ENCODE data around the gene LMF1.

Gene LMF1

DNA sequence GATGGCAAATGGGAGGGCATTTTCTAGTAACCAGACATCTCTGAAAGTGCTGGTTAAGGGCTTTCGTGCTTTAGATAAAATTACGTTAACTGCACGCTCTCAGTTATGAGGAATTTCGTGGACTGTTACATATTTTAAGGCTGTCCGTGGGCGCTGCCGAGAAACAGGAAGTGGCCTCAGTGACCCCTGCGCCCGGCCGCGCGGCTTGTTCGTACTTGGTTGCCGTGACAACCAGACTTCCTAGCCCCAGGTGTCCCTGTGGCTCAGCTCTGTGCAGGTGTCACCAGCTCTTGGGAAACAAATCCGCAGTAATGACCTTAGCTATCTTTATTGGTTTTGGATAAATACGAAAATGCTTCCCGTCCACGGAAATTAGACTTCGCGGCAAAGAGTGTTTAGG lies 52.7 kb downstream of the LMF1 start:
- Histone ChIP-seq H3K4me2 (no peak overlapping the region), H3K79me2 (ENCODE audit: insufficient read depth, low read depth) (no peaks in the 10 kb centered on the region), H3K36me3 (ENCODE audit: insufficient read depth) (no peaks in the 10 kb centered on the region), H3K4me1 (ENCODE audit: low read depth, poor library complexity, severe bottlenecking) (no peaks in the 10 kb centered on the region), H3K27me3 (ENCODE audit: insufficient read depth, low read depth) (peaks cover 54% of the 10 kb centered on the region), H3K27ac (no peak overlapping the region), H2AFZ (ENCODE audit: low read depth) (no peak overlapping the region), H3K4me3 (IDR thresholded peaks at IDR 0.05; ENCODE audit: insufficient read depth, low read depth, low read length) (no peak overlapping the region), H3K9ac (no peak overlapping the region), H4K20me1 (ENCODE audit: insufficient read depth) (no peaks in the 10 kb centered on the region)
- TF ChIP-seq, protein P1, sequence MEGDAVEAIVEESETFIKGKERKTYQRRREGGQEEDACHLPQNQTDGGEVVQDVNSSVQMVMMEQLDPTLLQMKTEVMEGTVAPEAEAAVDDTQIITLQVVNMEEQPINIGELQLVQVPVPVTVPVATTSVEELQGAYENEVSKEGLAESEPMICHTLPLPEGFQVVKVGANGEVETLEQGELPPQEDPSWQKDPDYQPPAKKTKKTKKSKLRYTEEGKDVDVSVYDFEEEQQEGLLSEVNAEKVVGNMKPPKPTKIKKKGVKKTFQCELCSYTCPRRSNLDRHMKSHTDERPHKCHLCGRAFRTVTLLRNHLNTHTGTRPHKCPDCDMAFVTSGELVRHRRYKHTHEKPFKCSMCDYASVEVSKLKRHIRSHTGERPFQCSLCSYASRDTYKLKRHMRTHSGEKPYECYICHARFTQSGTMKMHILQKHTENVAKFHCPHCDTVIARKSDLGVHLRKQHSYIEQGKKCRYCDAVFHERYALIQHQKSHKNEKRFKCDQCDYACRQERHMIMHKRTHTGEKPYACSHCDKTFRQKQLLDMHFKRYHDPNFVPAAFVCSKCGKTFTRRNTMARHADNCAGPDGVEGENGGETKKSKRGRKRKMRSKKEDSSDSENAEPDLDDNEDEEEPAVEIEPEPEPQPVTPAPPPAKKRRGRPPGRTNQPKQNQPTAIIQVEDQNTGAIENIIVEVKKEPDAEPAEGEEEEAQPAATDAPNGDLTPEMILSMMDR (conservative IDR thresholded peaks at IDR 0.05; ENCODE audit: low read depth, low read length) = no peak

DNA sequence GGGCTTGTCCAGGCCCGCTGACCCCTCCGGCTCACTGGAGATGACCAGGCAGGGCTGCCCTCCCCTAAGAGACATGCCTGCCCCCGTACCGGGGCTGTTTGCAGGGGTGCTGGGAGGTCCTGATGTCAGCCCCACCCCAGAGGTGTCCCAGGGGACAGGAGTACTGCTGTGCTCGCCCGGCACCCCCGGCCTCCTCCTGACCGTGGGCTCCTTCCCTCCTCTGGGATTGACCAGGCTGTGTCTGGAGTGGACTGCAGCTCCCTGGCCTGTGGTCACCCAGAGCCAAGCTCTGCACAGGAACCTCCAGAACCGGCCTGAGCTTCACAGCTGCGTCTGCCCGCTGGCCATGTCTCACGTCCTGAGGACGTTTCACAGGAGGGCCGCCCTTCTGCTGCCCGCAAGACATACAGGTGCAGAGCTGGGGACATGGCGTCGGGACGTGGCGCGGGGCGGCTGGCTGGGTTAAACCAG lies 53.2 kb downstream of the LMF1 start:
- H3K9ac ChIP-seq = no peak overlapping the region
- no peak overlapping the region for H3K27ac ChIP-seq
- H3K79me2 ChIP-seq (ENCODE audit: insufficient read depth, low read depth) = no peaks in the 10 kb centered on the region
- peaks cover 54% of the 10 kb centered on the region for H3K27me3 ChIP-seq (ENCODE audit: insufficient read depth, low read depth)
- no peaks in the 10 kb centered on the region for H3K36me3 ChIP-seq (ENCODE audit: insufficient read depth)
- no peak overlapping the region for H3K4me2 ChIP-seq
- no peaks in the 10 kb centered on the region for H4K20me1 ChIP-seq (ENCODE audit: insufficient read depth)
- no peak overlapping the region for H2AFZ ChIP-seq (ENCODE audit: low read depth)
- no peaks in the 10 kb centered on the region for H3K4me1 ChIP-seq (ENCODE audit: low read depth, poor library complexity, severe bottlenecking)
- H3K4me3 ChIP-seq (IDR thresholded peaks at IDR 0.05; ENCODE audit: insufficient read depth, low read depth, low read length) = no peak overlapping the region
- TF ChIP-seq, protein P1 (conservative IDR thresholded peaks at IDR 0.05; ENCODE audit: low read depth, low read length) = no peak

DNA sequence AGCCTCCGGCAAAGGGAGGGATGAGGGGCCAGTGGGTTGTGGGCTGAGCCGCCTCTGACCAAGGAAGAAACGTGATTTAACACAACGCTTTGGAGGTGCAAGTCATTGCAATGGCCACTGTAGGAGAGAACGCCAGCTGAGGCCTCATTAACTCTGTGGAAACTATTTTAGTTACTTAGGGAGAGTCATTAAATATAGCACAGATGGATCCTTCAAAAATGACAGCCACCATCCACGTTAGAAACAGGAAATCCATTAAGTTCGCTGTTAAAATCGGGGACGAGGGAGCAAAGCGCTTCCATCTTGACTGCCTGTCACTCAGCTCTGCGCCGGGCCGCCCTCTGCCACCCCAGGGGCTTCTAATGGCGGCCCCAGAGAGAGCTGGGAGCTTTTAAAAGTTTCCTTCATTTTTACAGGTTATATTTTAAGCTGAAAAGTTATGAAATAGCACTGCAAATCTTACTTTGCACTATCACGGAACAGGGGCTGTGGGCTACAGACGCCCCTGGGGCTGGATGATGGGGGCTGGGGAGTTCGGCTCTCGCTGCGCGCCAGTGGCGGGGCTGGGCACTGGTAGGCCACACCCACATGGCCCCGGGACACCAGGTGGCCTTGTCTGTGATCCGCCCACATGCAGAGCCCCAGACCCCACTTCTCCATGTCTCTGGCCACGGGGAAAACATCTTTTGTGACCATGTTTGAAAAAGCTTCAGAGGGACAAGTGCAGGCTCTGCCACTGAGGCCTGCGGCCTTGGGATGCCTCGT lies 54.6 kb downstream of the LMF1 start:
- no peaks in the 10 kb centered on the region for H3K36me3 ChIP-seq (ENCODE audit: insufficient read depth)
- H4K20me1 ChIP-seq (ENCODE audit: insufficient read depth) = no peaks in the 10 kb centered on the region
- no peak overlapping the region for H3K27ac ChIP-seq
- H3K4me1 ChIP-seq (ENCODE audit: low read depth, poor library complexity, severe bottlenecking) = no peaks in the 10 kb centered on the region
- H3K4me3 ChIP-seq (IDR thresholded peaks at IDR 0.05; ENCODE audit: insufficient read depth, low read depth, low read length) = no peak overlapping the region
- no peak overlapping the region for H3K9ac ChIP-seq
- TF ChIP-seq, protein P1 (conservative IDR thresholded peaks at IDR 0.05; ENCODE audit: low read depth, low read length) = no peak
- no peaks in the 10 kb centered on the region for H3K79me2 ChIP-seq (ENCODE audit: insufficient read depth, low read depth)
- no peak overlapping the region for H2AFZ ChIP-seq (ENCODE audit: low read depth)
- H3K27me3 ChIP-seq (ENCODE audit: insufficient read depth, low read depth) = peaks cover 45% of the 10 kb centered on the region
- H3K4me2 ChIP-seq = no peak overlapping the region

DNA sequence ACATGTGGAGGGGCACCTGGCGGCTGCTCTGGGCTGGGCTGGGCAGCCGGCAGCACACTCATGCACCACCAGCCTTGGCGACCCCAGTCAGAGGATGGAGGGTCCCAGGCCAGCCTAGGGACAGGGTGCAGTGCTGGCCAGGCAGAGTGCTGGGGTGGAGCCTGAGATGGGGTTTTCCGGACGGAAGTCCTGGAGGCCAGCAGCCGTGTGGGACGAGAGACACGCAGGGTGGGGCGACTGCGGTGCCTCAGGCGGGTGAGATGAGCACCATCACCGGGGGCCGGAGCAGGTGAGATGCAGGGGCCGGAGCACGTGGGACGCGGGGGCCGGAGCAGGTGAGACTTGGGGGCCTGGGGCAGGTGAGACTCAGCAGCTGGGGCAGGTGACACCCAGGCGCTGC lies 55.2 kb downstream of the LMF1 start:
- no peak overlapping the region for H3K4me2 ChIP-seq
- no peaks in the 10 kb centered on the region for H3K4me1 ChIP-seq (ENCODE audit: low read depth, poor library complexity, severe bottlenecking)
- H3K9ac ChIP-seq = no peak overlapping the region
- no peak overlapping the region for H3K27ac ChIP-seq
- H3K36me3 ChIP-seq (ENCODE audit: insufficient read depth) = no peaks in the 10 kb centered on the region
- no peaks in the 10 kb centered on the region for H3K79me2 ChIP-seq (ENCODE audit: insufficient read depth, low read depth)
- peaks cover 44% of the 10 kb centered on the region; the same call in 1 of the 2 replicates for H3K27me3 ChIP-seq (ENCODE audit: insufficient read depth, low read depth)
- H3K4me3 ChIP-seq (IDR thresholded peaks at IDR 0.05; ENCODE audit: insufficient read depth, low read depth, low read length) = no peak overlapping the region
- H4K20me1 ChIP-seq (ENCODE audit: insufficient read depth) = no peaks in the 10 kb centered on the region
- no peak overlapping the region for H2AFZ ChIP-seq (ENCODE audit: low read depth)
- TF ChIP-seq, protein P1 (conservative IDR thresholded peaks at IDR 0.05; ENCODE audit: low read depth, low read length) = no peak
